ENCODE measurements around the gene PCGF3. TPM values are rescaled to one million over a fixed set of nuclear protein-coding genes. Genes with fewer than 3 reads are reported as not detected.
A peak's percentile ranks its signal among the peaks of the same experiment; 100 is the strongest.

The PCGF3 gene
- total and polyA plus RNA-seq, 2 donors from 2014 or later, result 21.7 to 59.6 TPM

DNA sequence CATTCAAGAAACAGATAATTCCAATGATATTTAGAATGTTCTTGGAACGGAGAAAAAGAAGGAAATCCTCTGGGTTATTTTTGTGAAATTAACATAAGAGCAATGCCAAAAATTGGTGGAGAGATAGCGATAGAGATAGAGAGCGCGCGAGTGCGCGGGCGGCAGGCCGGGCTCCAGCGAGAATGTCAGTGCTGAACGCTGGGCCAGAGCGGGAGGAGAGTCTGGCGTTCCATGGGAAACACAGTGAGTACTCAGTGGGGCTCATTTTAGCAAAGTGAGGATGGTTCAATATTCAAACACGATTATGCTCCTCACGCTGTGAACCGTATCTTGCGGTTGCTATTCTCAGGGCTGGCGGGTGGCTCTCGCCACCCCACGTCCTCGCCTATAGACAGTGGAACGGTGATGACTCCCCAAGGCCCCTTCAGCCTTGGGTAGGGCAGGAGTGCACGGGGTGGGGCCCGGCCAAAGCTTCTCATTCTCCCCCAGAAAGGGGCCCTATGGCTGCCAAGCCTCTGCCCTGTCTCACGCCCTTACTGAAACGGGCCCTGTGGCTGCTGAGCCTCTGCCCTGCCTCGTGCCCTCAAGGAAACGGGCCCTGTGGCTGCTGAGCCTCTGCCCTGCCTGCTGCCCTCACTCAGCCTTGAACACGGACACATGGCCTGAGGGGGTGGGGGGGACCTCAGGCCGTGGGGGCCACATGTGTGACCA lies 103.4 kb downstream of the PCGF3 start:
- Histone ChIP-seq H3K4me1 (ENCODE audit: control insufficient read depth in 2 of 3, insufficient read depth in 2 of 3, low read depth in 1 of 3, low read length in 3 of 3) (no peaks in the 10 kb centered on the region), H3K36me3 (ENCODE audit: control insufficient read depth in 2 of 3, insufficient read depth in 3 of 3, low read length in 3 of 3) (no peaks in the 10 kb centered on the region), H3K4me3 (ENCODE audit: low read length in 3 of 3) (no peak overlapping the region), H3K9ac (ENCODE audit: low read length in 3 of 3) (no peak overlapping the region), H3K27ac (ENCODE audit: low read depth in 2 of 2, low read length in 2 of 2) (no peak overlapping the region), H3K27me3 (ENCODE audit: control insufficient read depth, insufficient read depth, low read length) (no peaks in the 10 kb centered on the region), H3K9me3 (ENCODE audit: control insufficient read depth in 2 of 3, insufficient read depth in 1 of 3, low read length in 3 of 3) (no peaks in the 10 kb centered on the region)
- DNase-seq (peak in 1 of 5 donors; percentile 69), FAIRE-seq (no peak)
- intact Hi-C loops (cut with DNase I), result no loop called here
- TF ChIP-seq, protein P1, sequence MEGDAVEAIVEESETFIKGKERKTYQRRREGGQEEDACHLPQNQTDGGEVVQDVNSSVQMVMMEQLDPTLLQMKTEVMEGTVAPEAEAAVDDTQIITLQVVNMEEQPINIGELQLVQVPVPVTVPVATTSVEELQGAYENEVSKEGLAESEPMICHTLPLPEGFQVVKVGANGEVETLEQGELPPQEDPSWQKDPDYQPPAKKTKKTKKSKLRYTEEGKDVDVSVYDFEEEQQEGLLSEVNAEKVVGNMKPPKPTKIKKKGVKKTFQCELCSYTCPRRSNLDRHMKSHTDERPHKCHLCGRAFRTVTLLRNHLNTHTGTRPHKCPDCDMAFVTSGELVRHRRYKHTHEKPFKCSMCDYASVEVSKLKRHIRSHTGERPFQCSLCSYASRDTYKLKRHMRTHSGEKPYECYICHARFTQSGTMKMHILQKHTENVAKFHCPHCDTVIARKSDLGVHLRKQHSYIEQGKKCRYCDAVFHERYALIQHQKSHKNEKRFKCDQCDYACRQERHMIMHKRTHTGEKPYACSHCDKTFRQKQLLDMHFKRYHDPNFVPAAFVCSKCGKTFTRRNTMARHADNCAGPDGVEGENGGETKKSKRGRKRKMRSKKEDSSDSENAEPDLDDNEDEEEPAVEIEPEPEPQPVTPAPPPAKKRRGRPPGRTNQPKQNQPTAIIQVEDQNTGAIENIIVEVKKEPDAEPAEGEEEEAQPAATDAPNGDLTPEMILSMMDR (IDR thresholded peaks at IDR 0.05; ENCODE audit: borderline replicate concordance, extremely low read depth, insufficient read depth), result no peak

DNA sequence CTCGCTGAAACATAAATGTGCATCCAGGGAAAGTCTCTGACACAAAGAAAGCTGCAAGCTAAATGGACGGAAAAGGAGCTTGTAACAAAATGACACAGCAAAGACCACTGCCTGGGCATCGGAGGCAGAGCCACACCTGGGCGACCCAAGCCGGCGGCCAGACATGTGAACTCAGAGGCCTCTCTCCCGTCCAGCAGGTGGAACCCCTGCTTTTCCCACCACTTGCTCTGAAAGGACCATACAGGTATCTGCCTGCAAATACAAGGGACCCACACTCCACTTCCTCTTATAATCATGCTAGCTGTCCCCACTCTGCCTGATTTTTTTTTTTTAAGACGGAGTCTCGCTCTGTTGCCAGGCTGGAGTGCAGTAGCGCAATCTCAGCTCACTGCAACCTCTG lies 108.3 kb downstream of the PCGF3 start:
- no peaks in the 10 kb centered on the region for H3K9me3 ChIP-seq (ENCODE audit: control insufficient read depth in 2 of 3, insufficient read depth in 1 of 3, low read length in 3 of 3)
- TF ChIP-seq, protein P1 (IDR thresholded peaks at IDR 0.05; ENCODE audit: borderline replicate concordance, extremely low read depth, insufficient read depth), result no peak
- H3K4me1 ChIP-seq (ENCODE audit: control insufficient read depth in 2 of 3, insufficient read depth in 2 of 3, low read depth in 1 of 3, low read length in 3 of 3), result no peaks in the 10 kb centered on the region
- no peaks in the 10 kb centered on the region for H3K27me3 ChIP-seq (ENCODE audit: control insufficient read depth, insufficient read depth, low read length)
- FAIRE-seq (no peak), DNase-seq (no peak)
- intact Hi-C loops (cut with DNase I), result no loop called here
- H3K27ac ChIP-seq (ENCODE audit: low read depth in 2 of 2, low read length in 2 of 2), result no peak overlapping the region
- no peak overlapping the region for H3K9ac ChIP-seq (ENCODE audit: low read length in 3 of 3)
- no peaks in the 10 kb centered on the region for H3K36me3 ChIP-seq (ENCODE audit: control insufficient read depth in 2 of 3, insufficient read depth in 3 of 3, low read length in 3 of 3)
- H3K4me3 ChIP-seq (ENCODE audit: low read length in 3 of 3), result no peak overlapping the region

DNA sequence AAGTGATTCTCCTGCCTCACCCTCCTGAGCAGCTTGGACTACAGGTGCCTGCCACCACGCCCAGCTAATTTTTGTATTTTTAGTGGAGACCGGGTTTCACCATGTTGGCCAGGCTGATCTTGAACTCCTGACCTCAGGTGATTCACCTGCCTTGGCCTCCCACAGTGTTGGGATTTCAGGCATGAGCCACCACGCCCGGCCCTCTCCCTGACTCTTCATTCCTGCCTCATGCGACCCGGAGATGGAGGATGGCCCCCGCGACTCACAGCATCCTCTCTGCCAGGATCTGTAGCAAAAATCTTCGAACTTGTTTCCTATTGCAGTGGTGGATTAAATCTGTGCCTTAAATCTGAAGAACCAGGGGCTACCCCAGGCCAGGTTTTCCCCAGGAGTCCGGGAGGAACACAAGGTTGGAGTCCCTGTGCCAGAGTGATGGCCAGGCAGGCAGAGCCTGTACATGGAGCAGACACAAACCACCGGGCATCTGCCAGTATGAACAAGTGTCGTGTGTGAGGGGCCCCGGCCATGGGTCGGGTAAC lies 108.7 kb downstream of the PCGF3 start:
- Histone ChIP-seq H3K4me1 (ENCODE audit: control insufficient read depth in 2 of 3, insufficient read depth in 2 of 3, low read depth in 1 of 3, low read length in 3 of 3) (no peaks in the 10 kb centered on the region), H3K4me3 (ENCODE audit: low read length in 3 of 3) (no peak overlapping the region), H3K36me3 (ENCODE audit: control insufficient read depth in 2 of 3, insufficient read depth in 3 of 3, low read length in 3 of 3) (no peaks in the 10 kb centered on the region), H3K9ac (ENCODE audit: low read length in 3 of 3) (no peak overlapping the region), H3K9me3 (ENCODE audit: control insufficient read depth in 2 of 3, insufficient read depth in 1 of 3, low read length in 3 of 3) (no peaks in the 10 kb centered on the region), H3K27me3 (ENCODE audit: control insufficient read depth, insufficient read depth, low read length) (no peaks in the 10 kb centered on the region), H3K27ac (ENCODE audit: low read depth in 2 of 2, low read length in 2 of 2) (no peak overlapping the region)
- TF ChIP-seq, protein P1 (IDR thresholded peaks at IDR 0.05; ENCODE audit: borderline replicate concordance, extremely low read depth, insufficient read depth), result no peak
- no peak for FAIRE-seq
- DNase-seq, result peak in 1 of 5 donors; percentile 60
- intact Hi-C loops (cut with DNase I), result no loop called here

All from kidney (tissue), 14 donors.